GM12891 (cell line): ENCODE data around the gene TUB.
A peak's percentile ranks its signal among the peaks of the same experiment; 100 is the strongest.

Source experiments
- DNase-seq: peaks from one replicate; pipeline ENCODE4 v3.0.0; 2011; ENCODE audit warnings: low spot score; ENCODE audit not compliant: insufficient read length
- FAIRE-seq: peaks from 2 replicates; lab custom pipeline; 2011; peaks lifted over from hg19 to GRCh38; lab: Jason Lieb, UNC
- PAX5 ChIP-seq: IDR thresholded peaks from 2 replicates; pipeline ENCODE4 v1.6.1; 2011; ENCODE audit warnings: low read length, moderate library complexity, mild to moderate bottlenecking; ENCODE audit not compliant: insufficient read depth, severe bottlenecking
- POLR2A ChIP-seq: IDR thresholded peaks from 2 replicates; pipeline ENCODE4 v1.6.1; 2011; ENCODE audit warnings: low read depth, low read length, control low read depth
- POLR2AphosphoS5 ChIP-seq: IDR thresholded peaks from 2 replicates; pipeline ENCODE4 v1.6.1; 2011; ENCODE audit warnings: low read depth, low read length, control low read depth
- POU2F2 ChIP-seq: IDR thresholded peaks from 2 replicates; pipeline ENCODE4 v1.6.1; 2011; ENCODE audit warnings: low read depth, mild to moderate bottlenecking, control low read depth, low read length, moderate library complexity
- SPI1 ChIP-seq: IDR thresholded peaks from 2 replicates; pipeline ENCODE4 v1.6.1; 2011; ENCODE audit warnings: low read depth, low read length, control low read depth
- TAF1 ChIP-seq: IDR thresholded peaks from 2 replicates; pipeline ENCODE4 v1.6.1; 2011; ENCODE audit warnings: low read depth, low read length, control low read depth

Gene TUB

DNA sequence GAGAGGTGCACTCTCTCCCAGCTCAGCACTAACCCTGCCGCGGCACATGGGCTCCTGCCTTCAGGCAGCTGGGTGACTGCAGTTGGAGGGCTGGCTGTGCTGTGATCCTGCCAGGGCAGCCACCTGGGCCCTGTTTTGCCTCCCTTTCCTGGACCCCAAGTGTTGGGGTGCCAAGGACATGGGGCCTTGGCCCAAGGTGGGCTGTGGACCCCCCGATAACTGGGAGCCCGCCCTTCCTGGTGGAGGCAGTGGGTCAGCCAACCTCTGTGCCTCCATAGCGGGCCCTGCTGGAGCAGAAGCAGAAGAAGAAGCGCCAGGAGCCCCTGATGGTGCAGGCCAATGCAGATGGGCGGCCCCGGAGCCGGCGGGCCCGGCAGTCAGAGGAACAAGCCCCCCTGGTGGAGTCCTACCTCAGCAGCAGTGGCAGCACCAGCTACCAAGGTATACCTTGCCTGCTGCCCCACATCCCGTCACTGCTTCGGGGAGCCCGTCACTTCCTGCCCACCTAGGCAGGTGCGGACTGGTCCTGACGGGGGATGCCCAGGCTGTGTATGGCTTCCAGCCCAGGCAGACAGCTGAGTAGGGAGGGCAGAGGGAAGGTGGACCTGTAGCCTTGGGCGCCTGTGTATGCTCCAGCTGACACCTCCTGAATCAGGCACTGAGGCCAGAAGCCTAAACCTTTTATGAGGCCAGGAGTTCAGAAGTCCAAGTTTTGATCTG, 8.9 kb downstream of the TUB start:
- no peak for FAIRE-seq
- no peak for DNase-seq
- TF ChIP-seq POLR2A (no peak), SPI1 (no peak), POU2F2 (no peak), PAX5 (no peak), POLR2AphosphoS5 (no peak), TAF1 (no peak)

DNA sequence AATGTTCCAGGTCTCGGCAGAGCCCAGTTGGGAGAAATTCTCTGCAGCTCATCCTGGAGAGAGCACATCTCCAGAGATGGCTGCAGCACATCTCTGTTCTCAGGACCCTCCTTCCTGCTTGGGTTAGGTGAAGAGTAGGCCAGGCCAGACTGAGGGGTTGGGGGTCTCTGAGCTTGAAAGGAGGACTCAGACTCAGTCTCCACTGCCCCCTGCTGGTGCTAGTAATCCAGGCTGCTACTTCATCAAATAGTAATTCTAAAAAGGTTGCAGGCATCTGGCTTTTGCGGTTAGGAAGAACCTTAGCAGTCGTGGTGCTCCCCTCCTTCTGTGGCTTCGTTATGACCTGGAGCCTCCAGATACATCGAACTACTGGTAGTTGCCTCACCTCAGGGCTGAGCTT, 9.7 kb downstream of the TUB start:
- DNase-seq = no peak
- FAIRE-seq = no peak
- TF ChIP-seq SPI1 = no peak

DNA sequence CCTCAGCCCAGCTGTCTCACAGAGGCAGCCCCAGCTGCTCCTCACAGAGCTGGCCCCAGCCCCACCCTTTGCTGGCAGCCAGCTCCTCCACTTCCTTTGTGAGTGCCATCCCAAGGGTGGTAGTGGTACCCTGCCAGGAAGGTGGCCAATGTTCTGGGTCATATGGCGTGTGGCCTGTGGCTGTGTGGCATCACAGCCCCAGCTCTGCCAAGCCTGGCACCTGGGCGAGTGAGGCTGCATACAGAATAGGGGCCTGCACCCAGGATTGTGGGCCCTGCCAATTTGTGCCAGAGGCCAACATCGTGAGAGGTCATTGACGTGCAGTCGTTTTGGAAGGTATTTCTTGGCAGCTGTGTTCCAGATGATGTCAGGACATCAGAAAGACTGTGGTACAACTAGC, 10.7 kb downstream of the TUB start:
- FAIRE-seq (no peak), DNase-seq (no peak)
- TF ChIP-seq TAF1 = no peak
- no peak for TF ChIP-seq POU2F2
- TF ChIP-seq SPI1 = no peak
- TF ChIP-seq PAX5 = no peak
- no peak for TF ChIP-seq POLR2AphosphoS5
- TF ChIP-seq POLR2A = no peak

DNA sequence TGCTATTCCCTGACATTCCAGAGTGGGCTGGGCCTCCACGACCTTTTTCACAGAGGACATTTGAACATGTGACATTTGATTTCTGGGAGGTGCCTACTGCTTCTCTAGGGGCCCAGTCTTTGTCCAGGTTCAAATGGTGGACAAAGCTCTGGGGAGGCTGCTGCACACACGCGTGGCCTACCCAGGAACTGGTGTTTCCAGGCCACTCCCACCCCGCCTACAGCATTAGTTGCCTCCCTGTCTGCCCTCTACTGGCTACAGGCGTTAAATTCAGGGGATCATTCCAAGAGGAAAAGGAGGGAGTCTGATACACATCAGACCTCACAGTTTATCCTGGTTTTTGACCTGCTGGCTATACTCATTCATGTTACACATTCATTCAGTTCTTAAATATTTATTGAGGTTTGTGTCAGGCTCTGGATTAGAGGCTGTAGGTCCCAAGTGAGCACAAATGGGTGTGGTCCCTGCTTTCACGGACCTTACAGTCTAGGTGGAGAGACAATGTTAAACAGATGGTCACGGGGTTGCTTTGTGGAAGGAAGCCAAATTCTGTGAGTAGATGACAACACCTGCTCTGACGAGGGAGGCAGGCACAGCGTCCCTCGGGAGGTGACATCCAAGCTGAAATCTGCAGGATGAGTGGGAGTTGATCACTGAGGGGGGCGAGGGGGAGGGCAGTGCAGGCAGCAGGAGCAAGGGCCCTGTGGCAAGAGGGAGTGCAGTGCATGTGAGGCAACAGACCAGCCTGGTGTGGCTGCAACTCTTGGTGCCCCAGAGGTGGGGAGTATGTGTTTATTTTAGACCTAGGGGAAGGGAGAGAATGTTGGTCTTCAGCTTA, 11.8 kb downstream of the TUB start:
- peak; percentile 94 for FAIRE-seq
- peak; percentile 72 for DNase-seq
- no peak for TF ChIP-seq PAX5
- no peak for TF ChIP-seq TAF1
- no peak for TF ChIP-seq POLR2A
- no peak for TF ChIP-seq POU2F2
- TF ChIP-seq SPI1 = no peak
- no peak for TF ChIP-seq POLR2AphosphoS5

DNA sequence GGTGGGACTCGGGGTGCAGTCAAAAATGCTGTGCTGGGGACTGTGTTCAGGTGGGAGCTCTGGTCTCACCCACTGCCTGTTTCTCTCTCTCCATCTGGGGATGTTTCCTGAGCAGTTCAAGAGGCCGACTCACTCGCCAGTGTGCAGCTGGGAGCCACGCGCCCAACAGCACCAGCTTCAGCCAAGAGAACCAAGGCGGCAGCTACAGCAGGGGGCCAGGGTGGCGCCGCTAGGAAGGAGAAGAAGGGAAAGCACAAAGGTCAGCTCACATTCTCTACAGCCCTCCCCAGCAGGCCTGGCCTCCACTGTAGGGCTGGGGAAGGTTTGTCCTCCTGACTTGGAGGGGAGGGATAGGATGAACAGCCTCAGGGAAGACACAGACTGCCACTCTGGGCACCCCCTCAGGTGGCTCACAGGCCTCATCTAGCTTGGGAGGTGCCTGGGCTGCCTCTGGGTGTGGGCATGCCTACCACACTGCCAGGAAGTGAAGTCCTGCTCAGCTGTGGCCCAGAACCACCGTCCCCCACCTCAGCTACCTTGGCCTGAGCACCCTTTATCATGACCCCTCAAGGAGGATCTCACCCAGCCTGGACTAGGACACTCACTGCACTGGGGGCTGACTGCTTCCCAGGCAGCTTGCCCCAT, 13.0 kb downstream of the TUB start:
- DNase-seq (no peak), FAIRE-seq (no peak)
- no peak for TF ChIP-seq POLR2A
- no peak for TF ChIP-seq SPI1
- no peak for TF ChIP-seq POU2F2
- no peak for TF ChIP-seq PAX5
- TF ChIP-seq TAF1 = no peak
- TF ChIP-seq POLR2AphosphoS5 = no peak

DNA sequence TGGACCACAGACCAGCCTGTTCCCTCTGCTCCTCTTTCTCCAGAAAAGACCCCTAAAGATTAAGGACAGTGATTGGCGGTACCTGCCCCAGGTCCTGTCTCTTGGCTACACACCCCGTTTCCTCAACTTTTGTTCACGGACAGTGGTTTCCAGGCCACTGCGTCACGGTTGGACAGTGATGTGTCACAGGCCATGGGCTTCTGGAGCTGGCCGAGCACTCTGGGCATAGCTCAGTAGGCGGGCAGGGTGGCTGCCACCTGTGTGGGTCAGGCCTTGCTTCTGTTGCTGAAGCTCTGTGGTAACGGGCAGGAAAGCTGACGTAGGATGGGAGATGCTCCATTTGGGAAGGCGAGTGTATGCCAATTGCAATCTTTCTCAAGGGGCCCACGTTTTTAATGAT, 13.6 kb downstream of the TUB start:
- TF ChIP-seq POU2F2 (no peak), TAF1 (no peak), POLR2A (no peak), SPI1 (no peak), POLR2AphosphoS5 (no peak), PAX5 (no peak)
- no peak for DNase-seq
- FAIRE-seq = no peak

DNA sequence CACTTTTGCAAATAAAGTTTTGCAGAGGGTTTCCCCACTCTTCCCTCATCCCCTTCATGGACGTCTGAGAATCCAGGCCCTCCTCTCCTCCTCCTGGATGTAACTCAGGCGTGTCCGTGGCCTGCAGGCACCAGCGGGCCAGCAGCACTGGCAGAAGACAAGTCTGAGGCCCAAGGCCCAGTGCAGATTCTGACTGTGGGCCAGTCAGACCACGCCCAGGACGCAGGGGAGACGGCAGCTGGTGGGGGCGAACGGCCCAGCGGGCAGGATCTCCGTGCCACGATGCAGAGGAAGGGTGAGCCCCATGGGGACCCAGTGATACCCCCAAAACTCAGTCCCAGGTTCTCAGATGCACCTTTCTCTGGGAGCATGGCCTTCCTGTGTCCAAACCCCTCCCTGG, 14.4 kb downstream of the TUB start:
- no peak for FAIRE-seq
- no peak for DNase-seq
- TF ChIP-seq PAX5 (no peak), TAF1 (no peak), POU2F2 (no peak), SPI1 (no peak), POLR2A (no peak), POLR2AphosphoS5 (no peak)

DNA sequence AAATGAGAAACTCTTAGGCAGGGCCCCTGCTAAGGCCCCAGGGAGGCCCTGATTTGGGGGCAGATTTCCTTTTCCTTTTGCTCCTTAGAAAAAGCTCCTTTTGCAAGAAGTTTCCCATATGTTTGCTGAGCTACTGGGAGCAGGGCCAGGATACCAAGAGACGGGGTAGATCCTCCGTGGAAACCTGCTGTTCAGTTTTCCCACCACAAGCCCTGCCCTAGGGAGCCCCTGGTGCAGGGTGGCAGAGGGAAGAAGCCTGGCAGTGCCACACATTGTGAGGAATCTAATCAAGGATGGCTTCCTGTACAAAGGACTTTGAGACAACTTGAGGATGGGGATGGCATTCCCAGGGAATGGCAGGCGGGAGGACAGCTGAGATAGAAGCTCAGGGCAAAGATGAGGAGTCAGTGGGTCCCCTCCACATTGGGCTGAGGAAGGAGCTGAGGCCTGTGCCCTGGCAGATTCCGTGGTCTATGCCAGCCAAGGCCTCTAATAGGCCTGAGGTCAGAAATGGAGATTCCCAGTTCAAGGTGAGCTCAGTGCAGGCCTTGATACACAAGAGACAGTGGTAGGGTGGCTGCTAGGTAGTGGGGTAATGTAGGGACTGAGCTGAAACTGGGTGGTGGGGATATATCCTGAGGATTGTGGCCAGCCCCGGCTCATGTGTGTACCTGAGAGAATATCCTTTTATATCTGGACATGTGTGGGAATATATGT, 15.0 kb downstream of the TUB start:
- FAIRE-seq (no peak), DNase-seq (no peak)
- TF ChIP-seq TAF1 = no peak

DNA sequence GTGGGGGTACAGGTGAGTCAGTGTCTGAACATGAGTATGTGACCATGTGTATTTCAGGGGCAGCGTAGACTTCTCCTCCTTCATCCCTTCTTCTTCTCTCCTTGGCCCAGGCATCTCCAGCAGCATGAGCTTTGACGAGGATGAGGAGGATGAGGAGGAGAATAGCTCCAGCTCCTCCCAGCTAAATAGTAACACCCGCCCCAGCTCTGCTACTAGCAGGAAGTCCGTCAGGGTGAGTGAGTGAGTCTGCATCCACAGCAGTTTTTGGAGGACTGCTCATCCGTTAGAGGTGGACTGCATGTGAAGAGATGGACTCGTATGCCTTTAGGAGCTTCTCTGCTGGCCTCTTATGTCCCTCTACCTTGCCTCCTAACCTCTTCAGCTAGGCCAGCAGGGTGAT, 15.6 kb downstream of the TUB start:
- DNase-seq = no peak
- FAIRE-seq = no peak
- TF ChIP-seq SPI1 (no peak), PAX5 (no peak), POLR2AphosphoS5 (no peak), POU2F2 (no peak), POLR2A (no peak), TAF1 (no peak)

DNA sequence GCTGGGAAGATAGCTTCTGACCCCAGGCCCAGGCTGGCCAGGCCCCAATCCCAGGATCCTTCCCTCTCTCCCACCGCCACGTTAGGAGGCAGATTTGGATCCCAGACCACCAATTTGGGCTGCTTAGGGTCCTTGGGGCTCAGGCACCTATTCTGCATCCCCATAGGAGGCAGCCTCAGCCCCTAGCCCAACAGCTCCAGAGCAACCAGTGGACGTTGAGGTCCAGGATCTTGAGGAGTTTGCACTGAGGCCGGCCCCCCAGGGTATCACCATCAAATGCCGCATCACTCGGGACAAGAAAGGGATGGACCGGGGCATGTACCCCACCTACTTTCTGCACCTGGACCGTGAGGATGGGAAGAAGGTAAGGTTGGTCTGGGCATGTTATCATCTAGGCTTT, 16.1 kb downstream of the TUB start:
- FAIRE-seq (no peak), DNase-seq (no peak)
- TF ChIP-seq POLR2AphosphoS5 (no peak), POU2F2 (no peak), SPI1 (no peak), PAX5 (no peak), POLR2A (no peak), TAF1 (no peak)
